HAP-1 (cell line): ENCODE measurements around the gene TCEAL3.
"Not testable (repeated sequence)": the region's sequence is repeated elsewhere in the genome, so short reads cannot be mapped to it uniquely, and the experiment has no call there.

Experiments
- DNase-seq, 2 experiments: peaks; one replicate each; pipeline ENCODE4 v3.0.0-alpha.2; 2016 to 2020; ENCODE audit warnings: low spot score in 2 of 2
- H3K27me3 ChIP-seq: fragments of 250-450 bp; sonication (Bioruptor Pico); 2 replicates; pipeline ENCODE4 v1.5.1; 2020; ENCODE audit warnings: low read depth, mild to moderate bottlenecking, moderate library complexity
- H3K36me3 ChIP-seq: fragments of 250-450 bp; sonication (Bioruptor Pico); replicated peaks from 2 replicates; pipeline ENCODE4 v1.5.1; 2020; ENCODE audit warnings: mild to moderate bottlenecking
- H3K4me1 ChIP-seq: fragments of 250-450 bp; sonication (Bioruptor Pico); 2 replicates; pipeline ENCODE4 v1.5.1; 2020; ENCODE audit warnings: mild to moderate bottlenecking
- H3K4me3 ChIP-seq: fragments of 250-450 bp; sonication (Bioruptor Pico); 2 replicates; pipeline ENCODE4 v1.5.1; 2020; ENCODE audit warnings: mild to moderate bottlenecking, moderate library complexity
- H3K9me3 ChIP-seq: fragments of 250-450 bp; sonication (Bioruptor Pico); 2 replicates; pipeline ENCODE4 v1.5.1; 2020; ENCODE audit warnings: mild to moderate bottlenecking, moderate library complexity
- in situ Hi-C: fragments of 300-500 bp; cut with MboI; formaldehyde crosslinking; loops from 3 replicates; pipeline ENCODE4 v1.14.3; 2020; ENCODE audit warnings: low sequenced_read_pairs, inconsistent platforms, mixed read lengths

Gene TCEAL3

DNA sequence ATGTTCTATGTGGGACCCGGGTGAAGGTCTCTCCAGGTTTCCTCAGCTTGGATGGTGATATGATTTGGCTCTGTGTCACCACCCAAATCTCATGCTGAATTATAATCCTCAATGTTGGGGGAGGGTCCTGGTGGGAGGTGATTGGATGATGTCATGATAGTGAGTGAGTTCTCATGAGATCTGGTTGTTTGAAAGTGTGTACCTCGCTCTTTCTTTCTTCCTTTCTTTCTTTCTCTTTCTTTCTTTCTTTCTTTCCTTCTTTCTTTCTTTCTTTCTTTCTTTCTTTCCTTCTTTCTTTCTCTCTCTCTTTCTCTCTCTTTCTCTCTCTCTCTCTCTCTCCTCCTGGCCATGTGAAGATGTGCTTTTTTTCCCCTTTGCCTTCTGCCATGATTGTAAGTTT lies 51.7 kb downstream of the TCEAL3 start:
- in situ Hi-C loops, result not testable (repeated sequence)

More for the DNA sequence above, 51.7 kb downstream of the TCEAL3 start:
- H3K9me3 ChIP-seq, H3K27me3 ChIP-seq, H3K4me1 ChIP-seq, H3K4me3 ChIP-seq, DNase-seq, H3K36me3 ChIP-seq: not testable (repeated sequence)
